Naive B cell (primary cell): ENCODE results near the gene INSRR. TPM values are rescaled to one million over a fixed set of nuclear protein-coding genes. Genes with fewer than 3 reads are reported as not detected.

ENCODE experiments used
- ATAC-seq, 2 donors: fragments of 150-1000 bp; cut with Tn5 transposase; 2 replicates each; pipeline ENCODE4 v1.10.0; 2021; ENCODE audit warnings: low read depth in 2 of 2, mild to moderate bottlenecking in 2 of 2, moderate library complexity in 2 of 2
- DNase-seq: peaks from one replicate; pipeline ENCODE4 v3.0.0; 2022
- H3K27ac Mint-ChIP-seq, 6 donors: one replicate each; pipeline ENCODE4 v1.8.0; 2020 to 2022; ENCODE audit warnings: mild to moderate bottlenecking in 6 of 6, mixed read lengths in 6 of 6, moderate library complexity in 5 of 6, inconsistent platforms in 2 of 6
- H3K27me3 Mint-ChIP-seq, 3 donors: one replicate each; pipeline ENCODE4 v1.8.0; 2021 to 2022; ENCODE audit warnings: mixed read lengths in 3 of 3, mild to moderate bottlenecking in 1 of 3
- H3K36me3 Mint-ChIP-seq, 2 donors: one replicate each; pipeline ENCODE4 v1.8.0; 2020 to 2022; ENCODE audit warnings: mixed read lengths in 2 of 2, inconsistent platforms in 1 of 2, mild to moderate bottlenecking in 1 of 2
- H3K4me1 Mint-ChIP-seq, 3 donors: one replicate each; pipeline ENCODE4 v1.8.0; 2020 to 2022; ENCODE audit warnings: mixed read lengths in 3 of 3, inconsistent platforms in 1 of 3, mild to moderate bottlenecking in 1 of 3, moderate library complexity in 1 of 3
- H3K4me3 Mint-ChIP-seq, 8 donors: one replicate each; pipeline ENCODE4 v1.8.0; 2020 to 2022; ENCODE audit warnings: mild to moderate bottlenecking in 8 of 8, mixed read lengths in 8 of 8, moderate library complexity in 8 of 8, inconsistent platforms in 2 of 8
- H3K9me3 Mint-ChIP-seq, 7 donors: one replicate each; pipeline ENCODE4 v1.8.0; 2020 to 2022; ENCODE audit warnings: mixed read lengths in 7 of 7, mild to moderate bottlenecking in 5 of 7, inconsistent platforms in 2 of 7, moderate library complexity in 1 of 7
- polyA plus RNA-seq, 6 donors: library from polyadenylated mRNA; unstranded; fragments of 300-500 nt; fragmentation: Illumina TruSeq; gene quantifications; one replicate each; pipeline ENCODE4 v1.2.3, GENCODE V29; 2021; ENCODE audit warnings: low read depth in 6 of 6

Gene INSRR
- polyA plus RNA-seq, result not detected

DNA sequence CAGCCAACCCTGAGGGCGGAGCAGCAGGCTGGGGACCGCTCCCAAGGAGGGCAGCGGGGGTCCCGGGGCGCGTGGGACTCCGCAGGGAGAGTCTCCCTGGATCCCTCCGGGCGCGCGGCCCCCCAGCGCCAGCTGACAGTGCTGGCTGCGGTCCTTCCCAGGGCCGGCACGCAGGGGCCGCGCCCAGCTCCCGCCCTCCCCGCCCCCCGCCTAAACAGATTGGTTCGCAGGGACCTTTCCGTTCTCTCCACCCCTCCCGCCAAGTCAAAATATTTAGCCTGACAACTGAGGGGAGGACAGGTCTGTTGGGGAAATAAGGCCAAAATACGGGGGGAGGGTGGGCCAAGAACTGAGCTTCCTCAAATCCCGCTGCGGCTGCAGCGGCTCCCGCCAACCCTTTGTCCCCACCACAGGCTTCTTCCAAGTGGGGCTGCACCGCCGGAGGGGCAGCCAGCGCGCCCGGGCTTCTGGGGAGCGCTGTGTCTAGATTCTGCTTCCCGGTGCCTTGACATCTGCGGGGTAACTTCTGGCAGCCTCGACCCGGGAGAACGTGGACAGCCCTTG lies at the start of gene INSRR:
TSS of gene INSRR (minus strand) at position 159 of the 564 bp plus-strand sequence. CDS start 496 bp downstream, outside the sequence.
- no peaks in the 10 kb centered on the region for H3K9me3 Mint-ChIP-seq
- no peak for DNase-seq
- no peak for ATAC-seq

DNA sequence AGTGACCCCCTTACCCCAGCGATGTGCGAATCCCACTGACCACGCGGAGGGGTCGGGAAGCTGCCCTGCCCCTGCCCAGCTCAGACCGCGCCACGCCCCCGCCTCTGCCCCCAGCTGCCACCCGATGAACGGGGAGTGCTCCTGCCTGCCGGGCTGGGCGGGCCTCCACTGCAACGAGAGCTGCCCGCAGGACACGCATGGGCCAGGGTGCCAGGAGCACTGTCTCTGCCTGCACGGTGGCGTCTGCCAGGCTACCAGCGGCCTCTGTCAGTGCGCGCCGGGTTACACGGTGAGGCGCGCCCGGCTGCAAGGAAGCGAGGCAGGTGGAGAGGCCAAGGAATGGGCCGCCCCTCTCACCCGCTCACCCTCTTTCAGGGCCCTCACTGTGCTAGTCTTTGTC lies 49.6 kb upstream of the INSRR start:
- H3K4me1 Mint-ChIP-seq, result peaks cover 0 to 5% (median 0%) of the 10 kb centered on the region in 3 donors
- no peaks in the 10 kb centered on the region for H3K9me3 Mint-ChIP-seq
- H3K27ac Mint-ChIP-seq, result no peak overlapping the region
- ATAC-seq, result no peak
- DNase-seq, result no peak
- H3K27me3 Mint-ChIP-seq, result peaks cover 18 to 42% (median 34%) of the 10 kb centered on the region in 3 donors
- no peaks in the 10 kb centered on the region for H3K36me3 Mint-ChIP-seq
- no peak overlapping the region for H3K4me3 Mint-ChIP-seq

More for the DNA sequence above, at the start of gene INSRR:
- peaks cover 60 to 76% (median 71%) of the 10 kb centered on the region in 3 donors for H3K27me3 Mint-ChIP-seq
- peaks cover 12 to 15% (median 15%) of the 10 kb centered on the region in 3 donors for H3K4me1 Mint-ChIP-seq
- H3K27ac Mint-ChIP-seq, result no peak within 1 kb of the TSS
- peak within 1 kb of the TSS; percentile 25 to 88 (median 69) for H3K4me3 Mint-ChIP-seq
- no peaks in the 10 kb centered on the region for H3K36me3 Mint-ChIP-seq

DNA sequence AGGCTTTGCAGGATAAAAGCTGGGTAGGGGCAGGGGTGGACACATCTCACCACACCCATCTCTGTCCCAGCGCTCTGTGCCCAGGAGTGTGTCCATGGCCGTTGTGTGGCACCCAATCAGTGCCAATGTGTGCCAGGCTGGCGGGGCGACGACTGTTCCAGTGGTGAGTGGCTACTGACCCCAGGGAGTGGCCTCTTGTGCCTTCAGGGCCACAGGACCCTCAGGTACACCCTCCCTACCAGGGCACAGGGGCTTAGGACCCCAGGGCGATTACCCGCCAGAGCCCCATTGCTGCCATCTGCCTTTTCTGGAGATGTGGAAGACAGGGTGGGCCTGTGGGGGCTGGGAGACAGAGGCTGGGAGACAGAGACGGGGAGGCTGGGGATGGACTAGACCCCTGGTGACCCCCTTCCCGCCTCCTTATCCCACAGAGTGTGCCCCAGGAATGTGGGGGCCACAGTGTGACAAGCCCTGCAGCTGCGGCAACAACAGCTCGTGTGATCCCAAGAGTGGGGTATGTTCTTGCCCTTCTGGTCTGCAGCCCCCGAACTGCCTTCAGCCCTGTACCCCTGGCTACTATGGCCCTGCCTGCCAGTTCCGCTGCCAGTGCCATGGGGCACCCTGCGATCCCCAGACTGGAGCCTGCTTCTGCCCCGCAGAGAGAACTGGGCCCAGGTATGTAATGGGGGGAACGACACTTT lies 47.4 kb upstream of the INSRR start:
- no peaks in the 10 kb centered on the region for H3K36me3 Mint-ChIP-seq
- DNase-seq (no peak), ATAC-seq (no peak)
- H3K4me3 Mint-ChIP-seq, result no peak overlapping the region
- peaks cover 0 to 5% (median 0%) of the 10 kb centered on the region in 3 donors for H3K4me1 Mint-ChIP-seq
- no peak overlapping the region for H3K27ac Mint-ChIP-seq
- H3K9me3 Mint-ChIP-seq, result no peaks in the 10 kb centered on the region
- peaks cover 14 to 60% (median 34%) of the 10 kb centered on the region in 3 donors for H3K27me3 Mint-ChIP-seq

DNA sequence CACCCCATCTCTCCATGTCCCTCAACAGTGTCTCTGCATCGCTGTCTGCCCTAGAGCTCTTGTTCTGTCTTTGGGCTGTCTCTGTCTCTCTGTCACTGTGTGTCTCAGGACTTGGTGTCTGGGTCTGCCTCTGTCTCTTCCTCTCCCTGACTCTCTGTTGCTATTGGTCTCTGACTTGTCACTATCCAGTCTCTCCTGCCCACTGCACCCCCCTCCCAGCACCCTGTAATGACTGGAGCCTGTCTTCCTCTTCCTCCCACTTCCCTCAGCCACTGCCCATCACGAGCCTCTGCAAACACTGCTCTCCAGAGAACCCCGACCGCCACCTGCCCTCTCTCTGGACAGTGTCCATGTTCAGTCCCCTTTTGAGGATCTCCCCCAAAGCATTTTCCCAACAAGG lies 46.7 kb upstream of the INSRR start:
- no peak overlapping the region for H3K27ac Mint-ChIP-seq

DNA sequence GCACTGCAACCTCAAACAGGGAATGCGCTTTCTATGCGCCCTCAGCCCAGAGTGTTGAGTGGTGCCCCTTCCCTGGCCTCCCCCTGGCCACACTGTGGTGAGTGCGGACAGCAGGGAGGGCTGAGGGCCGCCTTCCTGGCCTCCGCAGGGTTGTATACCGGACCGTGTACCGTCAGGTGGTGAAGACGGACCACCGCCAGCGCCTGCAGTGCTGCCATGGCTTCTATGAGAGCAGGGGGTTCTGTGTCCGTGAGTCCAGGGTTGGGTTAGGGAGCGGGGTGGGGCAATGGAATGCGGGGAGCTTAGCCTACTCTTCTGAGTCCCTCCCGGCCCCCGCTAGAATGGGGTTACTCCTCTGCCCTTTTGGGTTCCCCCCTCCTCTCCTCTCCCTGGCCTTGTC lies 46.3 kb upstream of the INSRR start:
- DNase-seq, result no peak
- no peaks in the 10 kb centered on the region for H3K36me3 Mint-ChIP-seq
- H3K27ac Mint-ChIP-seq, result no peak overlapping the region
- H3K4me3 Mint-ChIP-seq, result no peak overlapping the region
- peaks cover 0 to under 1% (median 0%) of the 10 kb centered on the region in 3 donors for H3K4me1 Mint-ChIP-seq
- ATAC-seq, result no peak
- H3K9me3 Mint-ChIP-seq, result no peaks in the 10 kb centered on the region
- H3K27me3 Mint-ChIP-seq, result peaks cover 14 to 52% (median 44%) of the 10 kb centered on the region in 3 donors

More for the DNA sequence above, 46.7 kb upstream of the INSRR start:
- Mint-ChIP-seq H3K4me1 (peaks cover 0 to 5% (median 0%) of the 10 kb centered on the region in 3 donors), H3K36me3 (no peaks in the 10 kb centered on the region), H3K4me3 (no peak overlapping the region), H3K9me3 (no peaks in the 10 kb centered on the region), H3K27me3 (peaks cover 14 to 57% (median 40%) of the 10 kb centered on the region in 3 donors)
- no peak for ATAC-seq
- DNase-seq, result no peak

DNA sequence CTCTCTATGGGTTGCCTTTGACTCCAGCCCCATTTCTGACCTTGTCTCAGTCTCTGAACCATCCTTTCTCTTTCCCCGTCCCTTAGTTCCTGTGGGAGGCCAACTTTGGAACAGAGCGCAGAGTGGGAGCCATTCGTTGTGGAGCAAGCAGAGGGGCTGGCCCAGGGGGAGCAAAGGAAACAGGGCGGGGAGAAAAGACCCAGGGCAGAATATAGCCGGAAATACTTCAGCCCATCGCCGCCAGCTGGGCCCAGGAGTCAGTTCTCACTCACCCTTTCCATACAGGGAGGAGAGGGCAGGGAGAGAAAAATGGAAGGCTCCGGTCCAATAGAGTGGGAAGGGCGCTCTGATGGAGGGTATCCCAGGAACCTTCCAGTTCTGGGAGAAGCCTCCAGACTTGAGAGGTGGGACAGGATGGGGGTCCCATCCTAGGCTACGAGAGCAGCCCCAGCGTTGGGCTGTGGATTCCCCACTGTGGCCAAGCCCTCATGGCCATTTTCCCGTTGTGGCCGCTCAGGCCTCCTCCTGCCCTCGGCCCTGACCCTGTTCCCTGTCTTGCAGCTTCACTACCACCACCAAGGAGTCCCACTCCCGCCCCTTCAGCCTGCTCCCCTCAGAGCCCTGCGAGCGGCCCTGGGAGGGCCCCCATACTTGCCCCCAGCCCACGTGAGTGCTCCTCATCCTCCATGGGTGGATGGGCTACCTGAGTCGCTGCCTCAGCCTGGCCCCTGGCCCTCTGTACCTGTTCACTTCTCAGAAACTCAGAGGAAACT lies 45.5 kb upstream of the INSRR start:
- no peaks in the 10 kb centered on the region for H3K4me1 Mint-ChIP-seq
- ATAC-seq (no peak), DNase-seq (no peak)
- H3K4me3 Mint-ChIP-seq, result peak overlapping the region in 1 of 8 donors; percentile 43
- H3K36me3 Mint-ChIP-seq, result no peaks in the 10 kb centered on the region
- H3K27me3 Mint-ChIP-seq, result peaks cover 14 to 51% (median 50%) of the 10 kb centered on the region in 3 donors
- no peak overlapping the region for H3K27ac Mint-ChIP-seq
- no peaks in the 10 kb centered on the region for H3K9me3 Mint-ChIP-seq

DNA sequence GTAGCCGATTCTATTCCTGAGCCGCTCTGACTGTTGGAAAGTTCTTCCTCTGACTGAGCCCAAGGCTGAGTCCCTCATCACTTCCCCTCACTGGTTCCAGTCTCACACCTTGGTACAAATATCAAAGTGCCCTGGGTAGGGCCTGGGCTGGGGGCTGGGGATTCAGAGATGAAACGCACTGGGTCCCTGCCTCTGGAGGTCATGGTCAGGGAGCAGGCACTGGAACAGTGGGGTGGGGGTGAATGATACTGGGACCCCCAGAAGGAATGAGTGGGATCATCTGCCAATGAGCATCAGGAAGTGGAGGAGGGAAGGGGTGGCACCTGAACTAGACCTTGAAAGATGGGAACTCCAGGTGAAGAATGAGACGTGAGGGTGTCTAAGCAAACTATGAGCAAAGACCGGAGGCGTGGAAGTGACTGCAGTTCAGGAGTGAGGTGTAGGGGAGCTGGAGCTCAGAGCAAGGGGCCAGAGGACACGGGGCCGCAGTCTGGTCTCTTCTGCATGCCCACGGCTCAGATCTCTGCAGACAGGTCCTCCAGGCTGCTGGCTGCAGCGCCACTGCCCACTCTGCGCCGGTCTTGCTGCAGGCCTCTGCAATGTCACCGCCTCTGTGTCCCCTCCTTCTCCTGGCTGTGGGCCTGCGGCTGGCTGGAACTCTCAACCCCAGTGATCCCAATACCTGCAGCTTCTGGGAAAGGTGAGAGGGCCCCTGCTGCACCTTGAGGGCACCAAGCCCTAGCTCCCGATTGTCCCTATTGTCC lies 44.6 kb upstream of the INSRR start:
- Mint-ChIP-seq H3K36me3 (no peaks in the 10 kb centered on the region), H3K4me3 (peak overlapping the region in 1 of 8 donors; percentile 43), H3K27me3 (peaks cover 16 to 60% (median 56%) of the 10 kb centered on the region in 3 donors), H3K27ac (no peak overlapping the region), H3K9me3 (no peaks in the 10 kb centered on the region), H3K4me1 (peaks cover 0 to 2% (median 0%) of the 10 kb centered on the region in 3 donors)
- DNase-seq, result no peak
- ATAC-seq, result no peak

DNA sequence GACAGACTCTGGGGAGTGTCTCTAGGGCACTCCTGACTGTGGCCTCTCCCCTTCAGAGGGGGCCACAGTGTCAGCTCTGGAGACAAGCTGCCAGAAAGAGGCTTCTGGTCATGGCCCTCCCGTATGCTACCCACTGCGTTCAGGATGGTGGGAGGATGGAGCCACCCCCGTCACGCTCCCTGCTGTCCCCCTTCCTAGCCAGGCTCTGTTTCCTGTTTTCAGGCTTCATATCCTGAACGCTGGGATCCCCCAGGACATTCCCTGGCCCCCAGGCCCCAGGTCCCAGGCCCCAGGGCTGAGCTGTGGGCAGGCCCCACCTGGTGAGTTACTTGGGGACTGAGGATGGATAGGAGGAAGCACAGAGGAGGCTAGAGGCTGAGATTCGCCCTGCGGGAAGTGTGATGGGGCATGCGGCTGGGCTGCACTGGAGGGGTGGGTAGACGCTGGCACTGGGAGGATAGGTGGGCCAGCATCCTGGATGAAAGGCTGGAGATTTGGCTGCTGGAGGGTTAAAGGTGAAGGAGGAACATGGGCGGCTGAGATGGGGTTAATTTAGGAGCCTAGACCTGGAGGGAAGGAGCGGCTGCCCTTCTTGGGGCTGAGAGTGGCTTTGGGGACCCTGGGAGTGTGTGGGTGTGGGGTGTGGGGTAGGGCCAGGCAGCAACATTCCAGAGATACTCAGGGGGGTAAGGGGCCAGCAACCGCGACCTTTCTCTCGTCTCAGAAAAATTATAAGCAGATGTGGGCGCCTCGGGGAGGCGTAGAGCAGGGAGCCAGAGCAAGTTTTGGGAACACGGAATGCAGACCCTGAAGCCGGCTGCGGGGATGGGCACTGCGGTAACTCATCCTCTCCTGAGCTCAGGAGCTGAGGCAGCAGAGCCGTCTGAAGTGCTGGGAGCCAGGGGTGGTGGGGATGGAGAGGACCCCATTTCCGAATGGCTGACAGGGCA lies 43.3 kb upstream of the INSRR start:
- Mint-ChIP-seq H3K4me1 (peaks cover 0 to 5% (median 0%) of the 10 kb centered on the region in 3 donors), H3K9me3 (no peaks in the 10 kb centered on the region), H3K4me3 (no peak overlapping the region), H3K36me3 (no peaks in the 10 kb centered on the region), H3K27ac (peak overlapping the region in 1 of 6 donors; percentile 44), H3K27me3 (peaks cover 19 to 68% (median 61%) of the 10 kb centered on the region in 3 donors)
- DNase-seq (no peak), ATAC-seq (no peak)

DNA sequence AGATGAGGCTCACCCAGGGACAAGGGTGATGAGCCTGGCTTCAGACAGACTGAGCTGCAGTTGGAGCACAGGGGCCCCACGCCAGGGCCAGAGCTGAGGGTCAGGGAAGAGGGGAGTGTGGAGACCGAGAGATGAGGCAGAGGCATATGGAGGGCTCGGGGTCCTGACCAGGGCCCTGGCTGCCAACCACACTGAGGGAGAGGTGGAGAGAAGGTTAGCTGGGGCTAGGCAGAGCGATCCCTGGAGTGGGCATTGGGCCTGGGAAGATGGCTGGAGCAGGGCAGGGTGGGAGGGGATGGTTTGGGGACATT lies 42.6 kb upstream of the INSRR start:
- no peak for DNase-seq
- Mint-ChIP-seq H3K4me3 (no peak overlapping the region), H3K27ac (peak overlapping the region in 1 of 6 donors; percentile 28)

DNA sequence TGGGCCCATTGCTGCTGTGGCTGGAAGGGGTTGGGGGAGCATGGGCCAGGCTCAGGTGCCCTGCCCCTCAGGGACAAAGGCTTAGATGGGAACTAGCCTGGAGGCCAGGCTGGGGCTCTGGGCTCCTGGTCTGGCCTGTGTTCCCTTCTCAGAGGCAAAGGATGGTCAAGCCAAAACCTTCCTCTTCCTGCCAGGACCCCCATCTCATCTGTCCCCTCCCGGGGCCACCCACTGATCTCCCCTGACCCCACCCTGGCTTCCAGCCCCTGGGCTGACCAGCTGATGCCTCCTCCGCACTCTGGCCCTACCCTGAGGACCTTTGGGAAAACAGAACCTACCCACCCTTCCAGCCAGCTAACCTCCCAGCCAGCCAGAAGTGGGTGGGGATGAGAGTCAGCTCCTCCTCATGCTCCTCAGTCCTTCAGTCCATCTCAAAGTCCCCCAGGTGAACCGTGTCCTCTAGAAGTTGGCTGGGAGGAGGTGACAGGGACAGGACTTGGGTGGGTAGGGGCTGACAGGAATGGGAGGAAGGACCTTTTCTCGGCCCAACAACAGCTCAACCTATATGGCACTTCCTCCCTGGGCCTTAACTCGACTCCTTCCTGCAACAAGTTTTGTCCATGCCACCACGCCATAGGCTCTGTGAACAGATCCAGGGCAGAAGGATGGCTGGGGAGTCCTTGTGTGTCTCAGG lies 42.1 kb upstream of the INSRR start:
- Mint-ChIP-seq H3K4me1 (peaks cover 0 to 5% (median 0%) of the 10 kb centered on the region in 3 donors), H3K27me3 (peaks cover 14 to 70% (median 67%) of the 10 kb centered on the region in 3 donors), H3K36me3 (no peaks in the 10 kb centered on the region), H3K9me3 (no peaks in the 10 kb centered on the region), H3K4me3 (no peak overlapping the region), H3K27ac (peak overlapping the region in 1 of 6 donors; percentile 28)
- DNase-seq (no peak), ATAC-seq (no peak)

More for the DNA sequence above, 42.6 kb upstream of the INSRR start:
- H3K36me3 Mint-ChIP-seq, result no peaks in the 10 kb centered on the region
- ATAC-seq, result no peak
- no peaks in the 10 kb centered on the region for H3K9me3 Mint-ChIP-seq
- peaks cover 14 to 68% (median 62%) of the 10 kb centered on the region in 3 donors for H3K27me3 Mint-ChIP-seq
- H3K4me1 Mint-ChIP-seq, result peaks cover 0 to 5% (median 0%) of the 10 kb centered on the region in 3 donors

DNA sequence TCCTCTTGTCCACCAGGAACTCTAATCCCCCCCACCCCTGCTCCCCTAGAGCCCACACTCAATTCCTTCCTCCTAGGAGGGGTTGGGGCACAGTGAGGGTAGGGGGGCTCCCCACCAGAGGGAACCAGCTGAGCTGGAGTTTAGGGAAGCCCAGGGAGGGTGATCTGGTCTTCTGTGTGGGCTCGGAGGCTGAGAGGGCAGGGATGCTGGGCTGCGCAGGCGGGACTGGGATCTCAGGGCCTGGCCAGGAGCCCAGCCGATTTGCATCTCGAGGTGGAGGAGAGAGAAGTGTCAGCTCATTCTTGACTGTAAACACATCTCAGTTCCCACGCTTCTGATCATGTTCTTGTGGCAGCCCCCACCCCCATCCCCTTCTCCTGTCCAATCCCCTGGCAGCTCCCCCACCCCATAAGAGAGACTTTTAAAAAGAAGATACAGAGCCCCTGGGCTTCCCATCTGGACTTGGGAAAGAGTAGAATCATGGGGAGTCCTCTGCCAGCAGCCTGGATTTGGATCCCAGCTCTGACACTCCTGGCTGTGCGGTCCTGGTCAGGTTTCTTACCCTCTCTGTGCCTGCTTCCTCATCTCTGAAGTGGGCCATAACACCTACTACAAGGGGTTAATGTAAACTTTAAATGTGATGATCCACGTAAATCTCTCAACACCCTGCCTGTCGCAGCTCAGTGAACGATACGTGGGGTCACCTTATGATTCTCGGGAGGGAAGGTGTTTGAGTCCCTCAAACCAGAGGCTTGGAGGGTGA lies 41.2 kb upstream of the INSRR start:
- Mint-ChIP-seq H3K27ac (no peak overlapping the region), H3K9me3 (no peaks in the 10 kb centered on the region), H3K36me3 (no peaks in the 10 kb centered on the region), H3K4me3 (no peak overlapping the region), H3K27me3 (peaks cover 20 to 70% (median 67%) of the 10 kb centered on the region in 3 donors), H3K4me1 (peaks cover 0 to 5% (median 0%) of the 10 kb centered on the region in 3 donors)
- DNase-seq (no peak), ATAC-seq (no peak)
